ENCODE results near the gene HCRTR2. TPM values are rescaled to one million over a fixed set of nuclear protein-coding genes. Genes with fewer than 3 reads are reported as not detected.
"Not testable (repeated sequence)": the region's sequence is repeated elsewhere in the genome, so short reads cannot be mapped to it uniquely, and the experiment has no call there.

The HCRTR2 gene
- total RNA-seq, 2 experiments from 2014 or later, result not detected

GRCh38 chr6:55239099-55239498 lies 64.8 kb downstream of the HCRTR2 start:
- Histone ChIP-seq H3K27me3 (ENCODE audit: control insufficient read depth in 1 of 2, insufficient read depth in 2 of 2, low read length in 2 of 2) (no peaks in the 10 kb centered on the region), H3K9me3 (ENCODE audit: control insufficient read depth in 1 of 2, insufficient read depth in 1 of 2, low read length in 2 of 2) (peaks cover 0 to 8% of the 10 kb centered on the region in 2 experiments), H3K4me1 (ENCODE audit: insufficient read depth, low read length) (no peaks in the 10 kb centered on the region), H3K4me3 (ENCODE audit: low read length) (no peak overlapping the region), H3K36me3 (ENCODE audit: insufficient read depth, low read length) (no peaks in the 10 kb centered on the region), H3K27ac (ENCODE audit: low read depth in 1 of 2, low read length in 2 of 2) (no peak overlapping the region)
- TF ChIP-seq CTCF (IDR thresholded peaks at IDR 0.05), result no peak
- H3K36me3 Mint-ChIP-seq (ENCODE audit: low read depth), result no peaks in the 10 kb centered on the region
- no peaks in the 10 kb centered on the region for H3K4me1 Mint-ChIP-seq (ENCODE audit: low read depth)
- peaks cover 2% of the 10 kb centered on the region for H3K9me3 Mint-ChIP-seq
- H3K27ac Mint-ChIP-seq, result no peak overlapping the region
- ChIA-PET CTCF (no interaction called here), POLR2A (no interaction called here)
- ATAC-seq (ENCODE audit: poor library complexity), result no peak
- no peak for DNase-seq
- no peaks in the 10 kb centered on the region for H3K27me3 Mint-ChIP-seq
- no peak overlapping the region for H3K4me3 Mint-ChIP-seq
- intact Hi-C loops (cut with DNase I, micrococcal nuclease), result no loop called here

GRCh38 chr6:55240975-55241605 lies 66.8 kb downstream of the HCRTR2 start:
- intact Hi-C loops (cut with DNase I, micrococcal nuclease), result not testable (repeated sequence)

GRCh38 chr6:55250400-55250799 lies 76.1 kb downstream of the HCRTR2 start:
- POLR2A ChIA-PET, result no interaction called here
- H3K36me3 Mint-ChIP-seq (ENCODE audit: low read depth), result no peaks in the 10 kb centered on the region

More at GRCh38 chr6:55240975-55241605, 66.8 kb downstream of the HCRTR2 start:
- H3K4me3 Mint-ChIP-seq; H3K36me3 ChIP-seq (ENCODE audit: insufficient read depth, low read length); H3K9me3 Mint-ChIP-seq; CTCF ChIA-PET; POLR2A ChIA-PET; H3K27ac ChIP-seq (ENCODE audit: low read depth in 1 of 2, low read length in 2 of 2); H3K4me3 ChIP-seq (ENCODE audit: low read length); H3K27ac Mint-ChIP-seq; H3K36me3 Mint-ChIP-seq (ENCODE audit: low read depth); H3K27me3 Mint-ChIP-seq; H3K4me1 Mint-ChIP-seq (ENCODE audit: low read depth); H3K4me1 ChIP-seq (ENCODE audit: insufficient read depth, low read length); DNase-seq; H3K27me3 ChIP-seq (ENCODE audit: control insufficient read depth in 1 of 2, insufficient read depth in 2 of 2, low read length in 2 of 2); ATAC-seq (ENCODE audit: poor library complexity); H3K9me3 ChIP-seq (ENCODE audit: control insufficient read depth in 1 of 2, insufficient read depth in 1 of 2, low read length in 2 of 2): not testable (repeated sequence)

More at GRCh38 chr6:55250400-55250799, 76.1 kb downstream of the HCRTR2 start:
- DNase-seq, result no peak
- Histone ChIP-seq H3K27ac (ENCODE audit: low read depth in 1 of 2, low read length in 2 of 2) (no peak overlapping the region), H3K9me3 (ENCODE audit: control insufficient read depth in 1 of 2, insufficient read depth in 1 of 2, low read length in 2 of 2) (no peaks in the 10 kb centered on the region), H3K4me3 (ENCODE audit: low read length) (no peak overlapping the region), H3K36me3 (ENCODE audit: insufficient read depth, low read length) (no peaks in the 10 kb centered on the region), H3K4me1 (ENCODE audit: insufficient read depth, low read length) (no peaks in the 10 kb centered on the region), H3K27me3 (ENCODE audit: control insufficient read depth in 1 of 2, insufficient read depth in 2 of 2, low read length in 2 of 2) (no peaks in the 10 kb centered on the region)
- H3K9me3 Mint-ChIP-seq, result peaks cover 4% of the 10 kb centered on the region
- H3K4me1 Mint-ChIP-seq (ENCODE audit: low read depth), result no peaks in the 10 kb centered on the region
- TF ChIP-seq CTCF (IDR thresholded peaks at IDR 0.05), result no peak
- no peak overlapping the region for H3K4me3 Mint-ChIP-seq
- no peaks in the 10 kb centered on the region for H3K27me3 Mint-ChIP-seq
- CTCF ChIA-PET, result no interaction called here
- no peak for ATAC-seq (ENCODE audit: poor library complexity)
- intact Hi-C loops (cut with DNase I, micrococcal nuclease), result loop anchor here in 1 of 2 experiments (2.0 kb wide), 1 partner anchor 36 kb away; no protein-coding TSS in a partner anchor
- no peak overlapping the region for H3K27ac Mint-ChIP-seq

All from CD4-positive, alpha-beta T cell (primary cell).